GM12875 (cell line): Measurements from ENCODE around the gene EPS8L2.

ENCODE experiments used
- H3K4me3 ChIP-seq: one replicate; pipeline ENCODE4 v1.5.1; 2011; ENCODE audit warnings: low read depth, low read length, control low read depth
- TF ChIP-seq, protein P1 (sequence below): IDR thresholded peaks from 2 replicates; pipeline ENCODE4 v1.5.1; 2011; ENCODE audit warnings: low read depth, mild to moderate bottlenecking, control low read depth, inconsistent platforms, low read length, moderate library complexity, borderline replicate concordance; ENCODE audit not compliant: insufficient read depth

EPS8L2 gene

DNA sequence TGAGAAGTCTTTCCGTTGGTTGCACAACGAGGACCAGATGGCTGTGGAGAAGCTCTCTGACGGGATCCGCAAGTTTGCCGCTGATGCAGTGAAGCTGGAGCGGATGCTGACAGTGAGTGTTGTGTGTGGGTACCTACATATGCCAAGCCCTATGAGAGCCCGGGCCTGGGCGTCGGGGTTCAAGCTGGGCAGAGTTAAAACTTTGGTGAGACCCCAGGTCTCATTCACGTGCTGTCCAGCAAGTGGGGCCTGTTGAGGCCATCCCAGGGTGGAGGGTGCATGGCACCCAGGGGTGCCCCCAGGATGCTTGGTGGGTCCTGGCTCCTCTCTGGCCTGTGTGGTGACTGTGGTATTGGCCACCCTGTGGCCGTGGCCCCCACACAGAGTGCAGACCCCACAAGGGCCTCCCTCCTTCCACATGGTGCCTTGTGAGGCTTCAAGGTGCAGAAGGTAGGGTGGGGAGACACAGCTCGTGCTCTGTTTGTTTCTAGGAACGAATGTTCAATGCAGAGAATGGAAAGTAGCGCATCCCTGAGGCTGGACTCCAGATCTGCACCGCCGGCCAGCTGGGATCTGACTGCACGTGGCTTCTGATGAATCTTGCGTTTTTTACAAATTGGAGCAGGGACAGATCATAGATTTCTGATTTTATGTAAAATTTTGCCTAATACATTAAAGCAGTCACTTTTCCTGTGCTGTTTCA, 58.4 kb downstream of the EPS8L2 start:
- no peak overlapping the region for H3K4me3 ChIP-seq
- TF ChIP-seq, protein P1, sequence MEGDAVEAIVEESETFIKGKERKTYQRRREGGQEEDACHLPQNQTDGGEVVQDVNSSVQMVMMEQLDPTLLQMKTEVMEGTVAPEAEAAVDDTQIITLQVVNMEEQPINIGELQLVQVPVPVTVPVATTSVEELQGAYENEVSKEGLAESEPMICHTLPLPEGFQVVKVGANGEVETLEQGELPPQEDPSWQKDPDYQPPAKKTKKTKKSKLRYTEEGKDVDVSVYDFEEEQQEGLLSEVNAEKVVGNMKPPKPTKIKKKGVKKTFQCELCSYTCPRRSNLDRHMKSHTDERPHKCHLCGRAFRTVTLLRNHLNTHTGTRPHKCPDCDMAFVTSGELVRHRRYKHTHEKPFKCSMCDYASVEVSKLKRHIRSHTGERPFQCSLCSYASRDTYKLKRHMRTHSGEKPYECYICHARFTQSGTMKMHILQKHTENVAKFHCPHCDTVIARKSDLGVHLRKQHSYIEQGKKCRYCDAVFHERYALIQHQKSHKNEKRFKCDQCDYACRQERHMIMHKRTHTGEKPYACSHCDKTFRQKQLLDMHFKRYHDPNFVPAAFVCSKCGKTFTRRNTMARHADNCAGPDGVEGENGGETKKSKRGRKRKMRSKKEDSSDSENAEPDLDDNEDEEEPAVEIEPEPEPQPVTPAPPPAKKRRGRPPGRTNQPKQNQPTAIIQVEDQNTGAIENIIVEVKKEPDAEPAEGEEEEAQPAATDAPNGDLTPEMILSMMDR = no peak

DNA sequence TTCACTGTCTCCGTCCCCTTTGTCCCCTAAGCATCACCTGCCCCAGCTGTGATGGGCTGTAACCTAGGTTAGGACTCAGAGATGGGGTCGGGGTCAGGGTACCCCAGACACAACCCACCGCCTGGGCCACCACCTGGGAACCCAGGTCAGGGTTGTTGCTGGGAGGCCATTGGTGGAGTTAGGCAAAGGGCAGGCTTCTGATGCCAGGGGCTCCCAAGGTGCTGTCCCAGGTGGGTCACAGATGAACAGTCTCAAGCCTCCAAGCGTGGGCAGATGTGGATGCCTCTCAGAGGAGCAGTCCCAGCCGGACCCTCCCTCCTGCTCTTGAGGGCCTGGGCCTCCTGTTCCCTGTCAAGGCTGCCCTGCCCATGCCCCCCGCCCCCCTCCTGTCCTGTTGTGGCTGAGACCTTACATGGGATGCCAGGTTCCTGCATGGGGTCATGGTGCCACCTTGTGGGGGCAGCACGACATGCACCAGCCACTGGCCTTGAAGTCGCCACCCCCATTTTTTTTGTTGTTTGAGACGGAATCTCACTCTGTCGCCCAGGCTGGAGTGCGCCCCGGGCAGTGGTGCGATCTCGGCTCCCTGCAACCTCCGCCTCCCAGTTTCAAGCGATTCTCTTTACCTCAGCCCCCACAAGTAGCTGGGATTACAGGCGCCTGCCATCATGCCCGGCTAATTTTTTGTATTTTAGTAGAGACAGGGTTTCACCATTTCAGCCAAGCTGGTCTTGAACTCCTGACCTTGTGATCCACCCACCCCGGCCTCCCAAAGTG, 59.2 kb downstream of the EPS8L2 start:
- H3K4me3 ChIP-seq = no peak overlapping the region
- TF ChIP-seq, protein P1 = peak; percentile 76

DNA sequence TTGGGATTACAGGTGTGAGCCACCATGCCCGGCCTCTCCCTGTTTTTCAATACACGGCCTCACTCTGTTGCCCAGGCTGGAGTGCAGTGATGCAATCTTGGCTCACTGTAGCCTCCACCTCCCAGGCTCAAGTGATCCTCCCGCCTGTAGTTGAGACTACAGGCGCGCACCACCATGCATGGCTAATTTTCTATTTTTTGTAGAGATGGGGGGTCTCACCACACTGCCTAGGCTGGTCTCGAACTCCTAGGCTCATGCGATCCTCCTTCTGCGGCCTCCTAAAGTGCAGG, 59.7 kb downstream of the EPS8L2 start:
- H3K4me3 ChIP-seq = no peak overlapping the region
- TF ChIP-seq, protein P1 = no peak

DNA sequence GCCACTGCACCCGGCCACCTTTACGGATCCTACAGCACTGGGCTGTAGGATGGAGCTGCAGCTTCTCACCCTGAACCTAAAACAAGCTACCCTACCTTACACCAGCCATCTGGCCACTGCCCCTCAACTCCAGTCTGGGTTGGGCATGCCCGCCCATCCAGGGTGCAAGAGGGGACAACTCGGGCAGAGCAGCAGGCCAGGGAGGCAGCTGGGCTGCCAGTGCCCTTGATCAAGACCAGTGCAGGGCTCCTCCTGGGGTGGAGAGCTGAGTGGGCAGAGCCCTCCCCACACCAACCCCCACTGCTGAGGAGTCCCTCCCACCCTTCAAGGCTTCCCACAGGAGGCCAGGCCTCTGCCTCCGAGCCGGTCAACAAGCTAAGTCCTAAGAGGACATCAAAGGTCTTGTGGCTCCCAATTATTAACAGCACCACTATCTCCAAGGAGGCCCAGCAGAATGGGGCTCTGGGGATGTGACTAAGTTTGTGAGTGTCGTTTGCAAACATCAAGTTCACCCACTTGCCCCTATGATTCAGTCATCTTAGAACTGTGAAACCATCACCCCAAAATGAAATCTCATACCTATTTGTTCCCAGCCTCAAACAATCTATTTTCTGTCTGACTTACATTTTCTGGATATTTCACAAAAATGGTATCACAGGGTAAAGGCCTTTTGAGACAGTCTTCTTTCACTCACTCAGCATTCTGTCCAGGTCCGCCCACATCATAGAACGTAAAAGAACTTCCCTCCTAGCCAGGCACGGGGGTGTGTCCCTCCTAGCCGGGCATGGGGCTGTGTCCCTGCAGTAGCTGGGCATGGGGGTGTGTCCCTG, 60.3 kb downstream of the EPS8L2 start:
- TF ChIP-seq, protein P1 = no peak
- H3K4me3 ChIP-seq = no peak overlapping the region

GRCh38 chr11:766936-767210, 60.8 kb downstream of the EPS8L2 start:
- TF ChIP-seq, protein P1 = no peak

DNA sequence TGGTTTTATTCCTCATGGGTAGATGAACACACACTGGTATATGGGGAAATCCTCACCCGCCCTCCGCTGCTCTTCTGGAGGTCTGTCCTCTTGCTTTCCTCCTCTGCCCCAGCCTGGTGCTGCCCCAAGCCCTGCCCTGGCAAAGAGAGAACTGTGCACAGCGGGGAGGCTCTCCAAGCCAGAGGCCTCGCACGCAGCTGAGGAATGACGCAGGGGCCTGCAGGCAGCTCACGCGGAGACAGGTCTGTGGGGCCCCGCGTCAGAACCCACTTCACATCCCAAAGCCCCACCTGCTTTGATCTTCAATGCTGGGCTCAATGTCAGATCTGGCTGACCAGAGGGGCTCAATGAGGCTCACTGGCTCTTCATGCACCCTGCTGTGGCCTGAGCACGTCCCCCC, 61.2 kb downstream of the EPS8L2 start:
- TF ChIP-seq, protein P1 = no peak
- no peak overlapping the region for H3K4me3 ChIP-seq

More at GRCh38 chr11:766936-767210, 60.8 kb downstream of the EPS8L2 start:
- no peak overlapping the region for H3K4me3 ChIP-seq
